Transverse colon (tissue), 4 donors: Measurements from ENCODE around the gene PRIMA1.

Experiments used
- POLR2A ChIP-seq: fragments of 450-650 bp; IDR thresholded peaks from one replicate; pipeline ENCODE4 v1.6.1; 2016; ENCODE audit warnings: antibody characterized with exemption, mild to moderate bottlenecking, moderate library complexity
- POLR2AphosphoS5 ChIP-seq, 3 donors: sonication (generic); formaldehyde crosslinking; IDR thresholded peaks; one replicate each; pipeline ENCODE4 v1.6.1; 2016; ENCODE audit warnings: antibody characterized with exemption in 3 of 3
- TF ChIP-seq, protein P1 (sequence below), 5 experiments: fragments of 200-600 bp in 3 of 5; fragments of 450-650 bp in 2 of 5; sonication (generic) in 3 of 5; IDR thresholded peaks; 1 replicate in 2 of 5; 2 replicates in 3 of 5; pipeline ENCODE4 v1.5.1; 2016 to 2017; ENCODE audit warnings: antibody characterized with exemption in 5 of 5, inconsistent platforms in 3 of 5, mild to moderate bottlenecking in 2 of 5, moderate library complexity in 1 of 5

GRCh38 chr14:93803408-93804318 lies 15.4 kb upstream of the PRIMA1 start:
- TF ChIP-seq POLR2A (no peak), POLR2AphosphoS5 (IDR thresholded peaks at IDR 0.05) (peak; percentile 58 to 74 (median 73))
- TF ChIP-seq, protein P1, sequence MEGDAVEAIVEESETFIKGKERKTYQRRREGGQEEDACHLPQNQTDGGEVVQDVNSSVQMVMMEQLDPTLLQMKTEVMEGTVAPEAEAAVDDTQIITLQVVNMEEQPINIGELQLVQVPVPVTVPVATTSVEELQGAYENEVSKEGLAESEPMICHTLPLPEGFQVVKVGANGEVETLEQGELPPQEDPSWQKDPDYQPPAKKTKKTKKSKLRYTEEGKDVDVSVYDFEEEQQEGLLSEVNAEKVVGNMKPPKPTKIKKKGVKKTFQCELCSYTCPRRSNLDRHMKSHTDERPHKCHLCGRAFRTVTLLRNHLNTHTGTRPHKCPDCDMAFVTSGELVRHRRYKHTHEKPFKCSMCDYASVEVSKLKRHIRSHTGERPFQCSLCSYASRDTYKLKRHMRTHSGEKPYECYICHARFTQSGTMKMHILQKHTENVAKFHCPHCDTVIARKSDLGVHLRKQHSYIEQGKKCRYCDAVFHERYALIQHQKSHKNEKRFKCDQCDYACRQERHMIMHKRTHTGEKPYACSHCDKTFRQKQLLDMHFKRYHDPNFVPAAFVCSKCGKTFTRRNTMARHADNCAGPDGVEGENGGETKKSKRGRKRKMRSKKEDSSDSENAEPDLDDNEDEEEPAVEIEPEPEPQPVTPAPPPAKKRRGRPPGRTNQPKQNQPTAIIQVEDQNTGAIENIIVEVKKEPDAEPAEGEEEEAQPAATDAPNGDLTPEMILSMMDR (IDR thresholded peaks at IDR 0.05) = no peak
